Colon (tissue), 2 donors: ENCODE results near the gene ZDHHC22.

ENCODE experiments used
- FAIRE-seq: peaks from 2 replicates; lab custom pipeline; 2012; peaks lifted over from hg19 to GRCh38; lab: Jason Lieb, UNC
- donor health status: control.
- donor health status: control.

ZDHHC22 gene

GRCh38 chr14:77103951-77104350 is 37.6 kb downstream of the ZDHHC22 start:
- no peak for FAIRE-seq

GRCh38 chr14:77103475-77103874 is 38.1 kb downstream of the ZDHHC22 start:
- no peak for FAIRE-seq

- no peak for FAIRE-seq
Observed at GRCh38 chr14:77102154-77102553, 39.4 kb downstream of the ZDHHC22 start.

- FAIRE-seq, result no peak
Observed at GRCh38 chr14:77100961-77101360, 40.6 kb downstream of the ZDHHC22 start.

GRCh38 chr14:77099425-77100167 is 42.0 kb downstream of the ZDHHC22 start:
- no peak for FAIRE-seq

- no peak for FAIRE-seq
Observed at GRCh38 chr14:77098529-77099353, 42.9 kb downstream of the ZDHHC22 start.

- no peak for FAIRE-seq
Observed at GRCh38 chr14:77097700-77098528, 43.7 kb downstream of the ZDHHC22 start, which contains the start of gene CIPC. CIPC (plus strand) TSS chr14:77098258; CDS start chr14:77105709, 7,451 bp downstream.

- FAIRE-seq, result no peak
Observed at GRCh38 chr14:77097006-77097699, 44.4 kb downstream of the ZDHHC22 start.

- no peak for FAIRE-seq
Observed at GRCh38 chr14:77094672-77095284, 46.8 kb downstream of the ZDHHC22 start.

GRCh38 chr14:77092676-77093075 is 48.9 kb downstream of the ZDHHC22 start:
- FAIRE-seq, result no peak

- no peak for FAIRE-seq
Observed at GRCh38 chr14:77091518-77091917, 50.1 kb downstream of the ZDHHC22 start.

- no peak for FAIRE-seq
Observed at GRCh38 chr14:77088645-77089044, 52.9 kb downstream of the ZDHHC22 start.

- FAIRE-seq, result no peak
Observed at GRCh38 chr14:77088219-77088618, 53.4 kb downstream of the ZDHHC22 start.

GRCh38 chr14:77087631-77088030 is 54.0 kb downstream of the ZDHHC22 start:
- no peak for FAIRE-seq

- FAIRE-seq, result no peak
Observed at GRCh38 chr14:77086951-77087350, 54.6 kb downstream of the ZDHHC22 start.

GRCh38 chr14:77086017-77086727 is 55.4 kb downstream of the ZDHHC22 start:
- no peak for FAIRE-seq

- no peak for FAIRE-seq
Observed at GRCh38 chr14:77085538-77085937, 56.1 kb downstream of the ZDHHC22 start.

- FAIRE-seq, result no peak
Observed at GRCh38 chr14:77084985-77085384, 56.6 kb downstream of the ZDHHC22 start.

GRCh38 chr14:77083082-77083481 is 58.5 kb downstream of the ZDHHC22 start:
- no peak for FAIRE-seq

GRCh38 chr14:77082356-77082755 is 59.2 kb downstream of the ZDHHC22 start:
- FAIRE-seq, result no peak
